Gastrocnemius medialis (tissue), 4 donors: ENCODE measurements around the gene ZXDC.

Experiments used
- POLR2A ChIP-seq, 2 donors: fragments of 450-650 bp; IDR thresholded peaks; one replicate each; pipeline ENCODE4 v1.6.1; 2017; ENCODE audit warnings: antibody characterized with exemption in 2 of 2, mild to moderate bottlenecking in 2 of 2, moderate library complexity in 2 of 2
- TF ChIP-seq, protein P1 (sequence below), 5 experiments: fragments of 450-650 bp in 3 of 5; fragments of 200-600 bp in 2 of 5; sonication (generic) in 2 of 5; IDR thresholded peaks in 4 of 5; conservative IDR thresholded peaks in 1 of 5; 1 replicate in 4 of 5; 2 replicates in 1 of 5; pipeline ENCODE4 v1.5.1; 2016 to 2019; ENCODE audit warnings: antibody characterized with exemption in 5 of 5, mild to moderate bottlenecking in 3 of 5, moderate library complexity in 3 of 5

DNA sequence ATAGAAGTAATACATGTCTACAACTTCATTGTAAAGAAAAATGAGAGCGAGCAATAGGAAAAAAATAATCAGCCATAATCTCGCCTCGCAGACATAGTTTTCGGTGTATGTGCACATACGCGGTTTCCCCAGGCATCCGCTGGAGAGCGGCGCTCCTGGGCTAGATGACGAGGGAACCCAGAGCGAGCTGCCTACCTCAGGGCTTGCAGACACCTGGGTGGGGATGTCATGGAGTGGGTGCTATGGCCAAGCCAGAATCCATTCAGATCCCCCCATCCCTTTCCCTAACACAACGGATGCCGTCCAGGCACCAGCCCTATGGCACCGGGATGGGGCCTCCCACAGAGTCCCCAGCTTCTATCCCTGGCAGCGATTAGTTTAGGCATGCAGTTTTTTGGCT lies 85.5 kb downstream of the ZXDC start:
- no peak for TF ChIP-seq POLR2A (IDR thresholded peaks at IDR 0.05)
- TF ChIP-seq, protein P1, sequence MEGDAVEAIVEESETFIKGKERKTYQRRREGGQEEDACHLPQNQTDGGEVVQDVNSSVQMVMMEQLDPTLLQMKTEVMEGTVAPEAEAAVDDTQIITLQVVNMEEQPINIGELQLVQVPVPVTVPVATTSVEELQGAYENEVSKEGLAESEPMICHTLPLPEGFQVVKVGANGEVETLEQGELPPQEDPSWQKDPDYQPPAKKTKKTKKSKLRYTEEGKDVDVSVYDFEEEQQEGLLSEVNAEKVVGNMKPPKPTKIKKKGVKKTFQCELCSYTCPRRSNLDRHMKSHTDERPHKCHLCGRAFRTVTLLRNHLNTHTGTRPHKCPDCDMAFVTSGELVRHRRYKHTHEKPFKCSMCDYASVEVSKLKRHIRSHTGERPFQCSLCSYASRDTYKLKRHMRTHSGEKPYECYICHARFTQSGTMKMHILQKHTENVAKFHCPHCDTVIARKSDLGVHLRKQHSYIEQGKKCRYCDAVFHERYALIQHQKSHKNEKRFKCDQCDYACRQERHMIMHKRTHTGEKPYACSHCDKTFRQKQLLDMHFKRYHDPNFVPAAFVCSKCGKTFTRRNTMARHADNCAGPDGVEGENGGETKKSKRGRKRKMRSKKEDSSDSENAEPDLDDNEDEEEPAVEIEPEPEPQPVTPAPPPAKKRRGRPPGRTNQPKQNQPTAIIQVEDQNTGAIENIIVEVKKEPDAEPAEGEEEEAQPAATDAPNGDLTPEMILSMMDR (IDR thresholded peaks at IDR 0.05 in 4 of 5, conservative IDR thresholded peaks at IDR 0.05 in 1 of 5) = no peak
